ENCODE measurements around the gene CTNNA1.

DNA sequence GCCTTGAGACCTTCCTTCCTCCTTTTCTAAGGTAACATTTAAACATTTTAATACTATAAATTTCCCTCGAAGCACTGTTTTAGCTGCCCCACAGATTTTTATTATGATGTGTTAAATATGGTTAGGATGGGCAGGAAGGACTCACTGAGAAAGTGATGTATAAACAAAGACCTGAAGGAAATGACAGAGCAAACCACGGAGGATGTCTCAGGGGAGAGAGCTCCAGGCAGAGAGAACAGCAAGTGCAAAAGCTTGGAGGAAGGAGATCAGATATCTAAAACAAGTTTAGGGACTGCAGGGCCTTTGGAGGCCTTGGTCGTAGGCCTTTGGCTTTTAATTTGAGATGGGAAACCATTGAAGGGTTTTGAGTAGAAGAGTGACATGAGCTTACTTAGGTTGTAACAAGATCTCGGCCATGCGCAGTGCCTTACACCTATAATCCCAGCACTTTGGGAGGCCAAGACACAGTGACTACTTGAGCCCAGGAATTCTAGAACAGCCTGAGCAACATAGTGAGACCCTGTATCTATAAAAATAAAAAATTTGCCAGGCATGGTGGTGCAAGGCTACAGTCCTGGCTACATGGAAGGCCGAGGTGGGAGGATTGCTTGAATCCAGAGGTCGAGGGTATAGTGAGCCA lies 157.4 kb downstream of the CTNNA1 start:
- TF ChIP-seq OSR1 (CRISPR knock-in tag; IDR thresholded peaks at IDR 0.05): no peak
- TF ChIP-seq ZNF70 (CRISPR knock-in tag; IDR thresholded peaks at IDR 0.05): no peak
- TF ChIP-seq, protein P1, sequence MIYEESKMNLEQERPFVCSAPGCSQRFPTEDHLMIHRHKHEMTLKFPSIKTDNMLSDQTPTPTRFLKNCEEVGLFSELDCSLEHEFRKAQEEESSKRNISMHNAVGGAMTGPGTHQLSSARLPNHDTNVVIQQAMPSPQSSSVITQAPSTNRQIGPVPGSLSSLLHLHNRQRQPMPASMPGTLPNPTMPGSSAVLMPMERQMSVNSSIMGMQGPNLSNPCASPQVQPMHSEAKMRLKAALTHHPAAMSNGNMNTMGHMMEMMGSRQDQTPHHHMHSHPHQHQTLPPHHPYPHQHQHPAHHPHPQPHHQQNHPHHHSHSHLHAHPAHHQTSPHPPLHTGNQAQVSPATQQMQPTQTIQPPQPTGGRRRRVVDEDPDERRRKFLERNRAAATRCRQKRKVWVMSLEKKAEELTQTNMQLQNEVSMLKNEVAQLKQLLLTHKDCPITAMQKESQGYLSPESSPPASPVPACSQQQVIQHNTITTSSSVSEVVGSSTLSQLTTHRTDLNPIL (CRISPR knock-in tag; IDR thresholded peaks at IDR 0.05; ENCODE audit: low read depth): no peak
- no peak for TF ChIP-seq CSDC2 (CRISPR knock-in tag; IDR thresholded peaks at IDR 0.05)
- TF ChIP-seq ARNTL (CRISPR knock-in tag; IDR thresholded peaks at IDR 0.05; ENCODE audit: borderline replicate concordance, low read depth): no peak
- no peak for TF ChIP-seq TOX (CRISPR knock-in tag; IDR thresholded peaks at IDR 0.05; ENCODE audit: borderline replicate concordance)
- TF ChIP-seq, protein P2, sequence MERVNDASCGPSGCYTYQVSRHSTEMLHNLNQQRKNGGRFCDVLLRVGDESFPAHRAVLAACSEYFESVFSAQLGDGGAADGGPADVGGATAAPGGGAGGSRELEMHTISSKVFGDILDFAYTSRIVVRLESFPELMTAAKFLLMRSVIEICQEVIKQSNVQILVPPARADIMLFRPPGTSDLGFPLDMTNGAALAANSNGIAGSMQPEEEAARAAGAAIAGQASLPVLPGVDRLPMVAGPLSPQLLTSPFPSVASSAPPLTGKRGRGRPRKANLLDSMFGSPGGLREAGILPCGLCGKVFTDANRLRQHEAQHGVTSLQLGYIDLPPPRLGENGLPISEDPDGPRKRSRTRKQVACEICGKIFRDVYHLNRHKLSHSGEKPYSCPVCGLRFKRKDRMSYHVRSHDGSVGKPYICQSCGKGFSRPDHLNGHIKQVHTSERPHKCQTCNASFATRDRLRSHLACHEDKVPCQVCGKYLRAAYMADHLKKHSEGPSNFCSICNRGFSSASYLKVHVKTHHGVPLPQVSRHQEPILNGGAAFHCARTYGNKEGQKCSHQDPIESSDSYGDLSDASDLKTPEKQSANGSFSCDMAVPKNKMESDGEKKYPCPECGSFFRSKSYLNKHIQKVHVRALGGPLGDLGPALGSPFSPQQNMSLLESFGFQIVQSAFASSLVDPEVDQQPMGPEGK (CRISPR knock-in tag; IDR thresholded peaks at IDR 0.05; ENCODE audit: borderline replicate concordance): no peak
- no peak for TF ChIP-seq RARB (CRISPR knock-in tag; IDR thresholded peaks at IDR 0.05)

All from SK-N-SH treated with all-trans-retinoic acid at 6 μM for 48 hours (cell line).